Measurements from ENCODE around the gene TMEM39B.

DNA sequence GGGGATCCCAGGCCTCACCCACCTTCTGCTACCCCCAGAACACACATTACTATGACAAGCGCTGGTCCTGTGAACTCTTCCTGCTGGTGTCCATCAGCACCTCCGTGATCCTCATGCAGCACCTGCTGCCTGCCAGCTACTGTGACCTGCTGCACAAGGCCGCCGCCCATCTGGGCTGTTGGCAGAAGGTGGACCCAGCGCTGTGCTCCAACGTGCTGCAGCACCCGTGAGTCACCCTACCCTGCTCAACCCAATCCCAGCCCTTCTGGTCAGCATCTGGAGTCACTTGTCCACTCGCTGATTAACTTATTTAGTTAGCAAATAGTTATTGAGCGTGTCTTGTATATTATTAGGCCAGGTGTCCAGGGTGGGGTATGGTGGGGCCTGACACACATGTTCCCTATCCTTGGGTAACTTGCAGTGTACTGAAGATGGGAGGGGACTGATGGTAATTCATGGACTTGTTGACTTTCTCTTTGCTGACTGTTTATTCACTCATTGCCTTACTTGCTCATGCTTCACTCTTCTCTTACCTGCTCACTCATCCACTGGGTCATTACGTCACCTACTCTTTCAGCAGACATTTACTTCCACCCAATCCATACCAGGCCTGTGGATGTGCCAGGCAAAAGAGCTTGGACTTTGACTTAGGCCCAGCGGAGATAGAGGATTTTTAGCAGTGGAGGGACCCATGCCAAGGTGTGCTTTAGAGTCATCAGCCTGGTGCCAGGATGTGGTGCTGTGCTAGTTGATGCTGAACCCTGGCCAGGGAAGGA lies 22.2 kb downstream of the TMEM39B start:
- TF ChIP-seq, protein P1, sequence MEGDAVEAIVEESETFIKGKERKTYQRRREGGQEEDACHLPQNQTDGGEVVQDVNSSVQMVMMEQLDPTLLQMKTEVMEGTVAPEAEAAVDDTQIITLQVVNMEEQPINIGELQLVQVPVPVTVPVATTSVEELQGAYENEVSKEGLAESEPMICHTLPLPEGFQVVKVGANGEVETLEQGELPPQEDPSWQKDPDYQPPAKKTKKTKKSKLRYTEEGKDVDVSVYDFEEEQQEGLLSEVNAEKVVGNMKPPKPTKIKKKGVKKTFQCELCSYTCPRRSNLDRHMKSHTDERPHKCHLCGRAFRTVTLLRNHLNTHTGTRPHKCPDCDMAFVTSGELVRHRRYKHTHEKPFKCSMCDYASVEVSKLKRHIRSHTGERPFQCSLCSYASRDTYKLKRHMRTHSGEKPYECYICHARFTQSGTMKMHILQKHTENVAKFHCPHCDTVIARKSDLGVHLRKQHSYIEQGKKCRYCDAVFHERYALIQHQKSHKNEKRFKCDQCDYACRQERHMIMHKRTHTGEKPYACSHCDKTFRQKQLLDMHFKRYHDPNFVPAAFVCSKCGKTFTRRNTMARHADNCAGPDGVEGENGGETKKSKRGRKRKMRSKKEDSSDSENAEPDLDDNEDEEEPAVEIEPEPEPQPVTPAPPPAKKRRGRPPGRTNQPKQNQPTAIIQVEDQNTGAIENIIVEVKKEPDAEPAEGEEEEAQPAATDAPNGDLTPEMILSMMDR (IDR thresholded peaks at IDR 0.05), result no peak
- TF ChIP-seq POLR2A (IDR thresholded peaks at IDR 0.05), result no peak
